ENCODE data around the gene GTPBP1. TPM values are rescaled to one million over a fixed set of nuclear protein-coding genes. Genes with fewer than 3 reads are reported as not detected.

Gene GTPBP1
- total RNA-seq, 4 donors from 2014 or later = 27.7 to 124 (median 36.0) TPM

DNA sequence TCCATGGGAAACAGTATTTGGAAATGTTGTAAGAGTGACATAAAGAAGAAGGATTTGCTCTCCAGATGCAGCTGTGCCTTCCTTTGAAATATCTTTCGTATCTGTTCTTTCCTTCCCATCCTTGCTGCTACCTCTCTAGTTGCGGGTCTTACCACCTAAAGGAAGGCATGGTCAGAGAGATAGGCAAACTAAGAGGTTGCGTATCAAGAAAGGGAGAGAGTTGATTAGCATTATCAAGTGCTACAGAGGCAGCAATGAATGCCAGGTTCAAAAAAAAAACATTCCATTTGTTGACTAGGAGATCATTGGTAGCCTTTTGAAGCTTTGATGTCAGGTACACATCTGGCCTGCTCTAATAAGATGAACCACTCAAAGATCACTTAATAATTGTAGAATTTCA lies 4.6 kb downstream of the GTPBP1 start:
- TF ChIP-seq, protein P1, sequence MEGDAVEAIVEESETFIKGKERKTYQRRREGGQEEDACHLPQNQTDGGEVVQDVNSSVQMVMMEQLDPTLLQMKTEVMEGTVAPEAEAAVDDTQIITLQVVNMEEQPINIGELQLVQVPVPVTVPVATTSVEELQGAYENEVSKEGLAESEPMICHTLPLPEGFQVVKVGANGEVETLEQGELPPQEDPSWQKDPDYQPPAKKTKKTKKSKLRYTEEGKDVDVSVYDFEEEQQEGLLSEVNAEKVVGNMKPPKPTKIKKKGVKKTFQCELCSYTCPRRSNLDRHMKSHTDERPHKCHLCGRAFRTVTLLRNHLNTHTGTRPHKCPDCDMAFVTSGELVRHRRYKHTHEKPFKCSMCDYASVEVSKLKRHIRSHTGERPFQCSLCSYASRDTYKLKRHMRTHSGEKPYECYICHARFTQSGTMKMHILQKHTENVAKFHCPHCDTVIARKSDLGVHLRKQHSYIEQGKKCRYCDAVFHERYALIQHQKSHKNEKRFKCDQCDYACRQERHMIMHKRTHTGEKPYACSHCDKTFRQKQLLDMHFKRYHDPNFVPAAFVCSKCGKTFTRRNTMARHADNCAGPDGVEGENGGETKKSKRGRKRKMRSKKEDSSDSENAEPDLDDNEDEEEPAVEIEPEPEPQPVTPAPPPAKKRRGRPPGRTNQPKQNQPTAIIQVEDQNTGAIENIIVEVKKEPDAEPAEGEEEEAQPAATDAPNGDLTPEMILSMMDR (IDR thresholded peaks at IDR 0.05 in 4 of 5, conservative IDR thresholded peaks at IDR 0.05 in 1 of 5) = no peak
- TF ChIP-seq POLR2A (IDR thresholded peaks at IDR 0.05) = no peak
- peaks cover 0 to 9% of the 10 kb centered on the region in 2 donors for H3K36me3 ChIP-seq
- no peaks in the 10 kb centered on the region for H3K27me3 ChIP-seq
- no peak for DNase-seq
- intact Hi-C loops (cut with DNase I; ENCODE audit: low total_unique reads) (no loop called here), in situ Hi-C loops (cut with MboI; ENCODE audit: low sequenced_read_pairs in 4 of 4) (no loop called here)
- H3K4me3 ChIP-seq = no peak overlapping the region
- peak overlapping the region in 1 of 4 donors; percentile 96 for H3K27ac ChIP-seq
- peaks cover 46 to 48% of the 10 kb centered on the region in 2 donors for H3K4me1 ChIP-seq
- no peak for ATAC-seq
- no peaks in the 10 kb centered on the region for H3K9me3 ChIP-seq

- in situ Hi-C loops (cut with MboI; ENCODE audit: low sequenced_read_pairs in 4 of 4) (no loop called here), intact Hi-C loops (cut with DNase I; ENCODE audit: low total_unique reads) (no loop called here)
- Histone ChIP-seq H3K9me3 (no peaks in the 10 kb centered on the region), H3K27ac (no peak overlapping the region), H3K27me3 (no peaks in the 10 kb centered on the region), H3K36me3 (peaks cover 0 to 9% of the 10 kb centered on the region in 2 donors), H3K4me3 (no peak overlapping the region), H3K4me1 (peaks cover 46 to 50% of the 10 kb centered on the region in 2 donors)
- TF ChIP-seq POLR2A (IDR thresholded peaks at IDR 0.05) = no peak
- TF ChIP-seq, protein P1 (IDR thresholded peaks at IDR 0.05 in 4 of 5, conservative IDR thresholded peaks at IDR 0.05 in 1 of 5) = no peak
- no peak for ATAC-seq
- DNase-seq = no peak
Observed at GRCh38 chr22:38710866-38711265, 5.1 kb downstream of the GTPBP1 start.

DNA sequence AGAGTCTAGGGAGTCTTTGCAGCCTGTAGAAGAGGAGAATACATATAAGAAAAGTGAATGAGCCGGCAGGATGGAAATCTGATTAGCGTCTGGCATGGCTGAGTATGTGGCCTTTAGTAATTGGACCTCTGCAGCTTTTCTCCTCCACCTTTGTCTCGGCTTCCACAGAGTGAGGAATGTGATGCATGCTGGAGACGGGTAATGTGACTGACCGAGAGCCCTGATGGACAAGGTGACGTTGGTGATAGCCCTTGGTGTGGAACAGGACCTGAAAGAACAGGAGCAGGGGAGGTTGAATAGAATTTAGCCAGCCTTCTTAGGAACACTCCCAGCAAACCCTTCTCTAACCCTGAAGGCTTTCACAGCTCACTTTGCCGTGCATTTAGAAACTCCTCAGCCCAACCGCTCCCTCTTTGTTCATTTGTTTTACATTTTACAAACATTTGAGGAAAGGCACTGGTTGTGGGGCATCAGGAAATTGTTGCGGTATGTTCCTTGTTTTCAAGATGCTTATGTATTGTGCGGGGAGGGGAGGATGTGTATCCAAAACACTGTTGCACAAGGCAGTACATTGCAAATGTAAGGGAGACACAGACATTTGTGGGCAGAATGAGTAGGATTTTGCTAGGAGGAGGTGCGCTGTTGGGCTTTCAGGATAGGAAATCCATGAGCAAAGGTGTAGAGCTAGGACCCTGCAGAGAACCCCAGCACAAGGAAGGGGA lies 6.9 kb downstream of the GTPBP1 start:
- peaks cover 38 to 41% of the 10 kb centered on the region in 2 donors for H3K4me1 ChIP-seq
- no peak overlapping the region for H3K4me3 ChIP-seq
- intact Hi-C loops (cut with DNase I; ENCODE audit: low total_unique reads) (no loop called here), in situ Hi-C loops (cut with MboI; ENCODE audit: low sequenced_read_pairs in 4 of 4) (no loop called here)
- H3K9me3 ChIP-seq = no peaks in the 10 kb centered on the region
- peaks cover 0 to 27% of the 10 kb centered on the region in 2 donors for H3K36me3 ChIP-seq
- H3K27me3 ChIP-seq = no peaks in the 10 kb centered on the region
- TF ChIP-seq, protein P1 (IDR thresholded peaks at IDR 0.05 in 4 of 5, conservative IDR thresholded peaks at IDR 0.05 in 1 of 5) = no peak
- no peak for TF ChIP-seq POLR2A (IDR thresholded peaks at IDR 0.05)
- DNase-seq = no peak
- ATAC-seq = no peak
- peak overlapping the region in 2 of 4 donors; percentile 6 to 11 for H3K27ac ChIP-seq

DNA sequence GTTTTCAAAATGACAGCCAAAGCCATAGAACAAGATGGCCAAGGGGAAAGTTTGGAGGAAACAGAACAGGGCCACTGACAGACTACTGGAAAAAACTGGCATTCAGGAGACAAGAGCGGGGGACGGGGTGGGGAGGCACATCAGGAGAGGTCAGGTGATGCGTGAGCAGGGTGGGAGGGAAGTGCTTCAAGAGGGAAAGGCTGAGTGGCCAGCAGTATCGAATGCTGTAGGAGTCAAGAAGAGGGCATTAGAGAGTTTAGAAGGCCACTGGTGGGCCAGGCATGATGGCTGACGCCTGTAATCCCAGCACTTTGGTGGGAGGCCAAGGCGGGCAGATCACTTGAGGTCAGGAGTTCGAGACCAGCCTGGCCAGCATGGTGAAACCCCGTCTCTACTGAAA lies 8.2 kb downstream of the GTPBP1 start:
- no peaks in the 10 kb centered on the region for H3K9me3 ChIP-seq
- DNase-seq (no peak), ATAC-seq (no peak)
- H3K36me3 ChIP-seq = peaks cover 0 to 30% of the 10 kb centered on the region in 2 donors
- intact Hi-C loops (cut with DNase I; ENCODE audit: low total_unique reads) = no loop called here
- H3K4me3 ChIP-seq = no peak overlapping the region
- peaks cover 35 to 38% of the 10 kb centered on the region in 2 donors for H3K4me1 ChIP-seq
- TF ChIP-seq POLR2A (IDR thresholded peaks at IDR 0.05) = no peak
- TF ChIP-seq, protein P1 (IDR thresholded peaks at IDR 0.05 in 4 of 5, conservative IDR thresholded peaks at IDR 0.05 in 1 of 5) = no peak
- no peaks in the 10 kb centered on the region for H3K27me3 ChIP-seq
- in situ Hi-C loops (cut with MboI; ENCODE audit: low sequenced_read_pairs in 4 of 4) = no loop called here
- no peak overlapping the region for H3K27ac ChIP-seq

Data from gastrocnemius medialis (tissue), 4 donors.